Activated T-cell treated with anti-CD3 and anti-CD28 coated beads for 24 hours (primary cell): ENCODE data around the gene PPP1R1B.
"Not testable (repeated sequence)": the region's sequence is repeated elsewhere in the genome, so short reads cannot be mapped to it uniquely, and the experiment has no call there.

Experiments used
- DNase-seq: peaks from one replicate; pipeline ENCODE4 v3.0.0-alpha.2; 2020; ENCODE audit warnings: low read depth

The PPP1R1B gene

DNA sequence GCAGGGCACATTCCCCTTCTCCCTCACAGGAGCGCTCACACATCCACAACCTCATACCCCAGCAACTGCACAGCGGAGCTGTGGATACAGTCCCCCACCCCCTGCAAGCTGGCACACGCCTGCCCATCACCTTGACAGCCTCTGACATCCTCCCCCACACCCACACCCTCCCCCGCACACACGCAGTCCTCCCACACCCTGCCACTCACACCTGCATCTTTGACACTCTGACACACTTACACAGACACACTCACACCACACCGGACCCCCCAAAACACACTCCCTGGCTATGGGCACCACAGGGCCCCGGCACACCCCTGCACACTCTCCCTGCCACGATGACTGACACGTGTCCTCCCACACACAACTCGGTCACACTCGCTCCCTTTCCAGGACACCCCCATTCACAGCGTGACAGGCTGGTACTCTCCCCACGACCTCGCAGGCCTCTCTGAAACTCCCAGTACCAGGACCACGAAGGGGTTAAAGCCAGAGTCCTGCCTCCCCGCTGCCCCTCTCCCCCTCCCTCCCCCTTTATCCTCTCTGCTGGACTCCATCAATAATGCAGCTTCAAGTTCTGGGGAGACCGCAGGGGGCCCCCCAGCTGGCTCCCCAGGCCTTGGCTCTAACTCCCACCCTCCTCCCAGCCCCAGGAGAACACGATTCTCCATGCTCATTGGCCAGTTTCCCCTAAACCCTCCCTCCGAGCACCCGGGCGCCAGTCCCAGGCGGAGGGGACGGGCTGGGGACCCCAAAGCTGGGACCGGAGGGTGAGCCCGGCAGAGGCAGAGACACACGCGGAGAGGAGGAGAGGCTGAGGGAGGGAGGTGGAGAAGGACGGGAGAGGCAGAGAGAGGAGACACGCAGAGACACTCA, at the start of gene PPP1R1B:
TSS of gene PPP1R1B (plus strand) at position 782 of the 876 bp plus-strand sequence. CDS start 441 bp downstream, outside the sequence.
- no peak for DNase-seq

DNA sequence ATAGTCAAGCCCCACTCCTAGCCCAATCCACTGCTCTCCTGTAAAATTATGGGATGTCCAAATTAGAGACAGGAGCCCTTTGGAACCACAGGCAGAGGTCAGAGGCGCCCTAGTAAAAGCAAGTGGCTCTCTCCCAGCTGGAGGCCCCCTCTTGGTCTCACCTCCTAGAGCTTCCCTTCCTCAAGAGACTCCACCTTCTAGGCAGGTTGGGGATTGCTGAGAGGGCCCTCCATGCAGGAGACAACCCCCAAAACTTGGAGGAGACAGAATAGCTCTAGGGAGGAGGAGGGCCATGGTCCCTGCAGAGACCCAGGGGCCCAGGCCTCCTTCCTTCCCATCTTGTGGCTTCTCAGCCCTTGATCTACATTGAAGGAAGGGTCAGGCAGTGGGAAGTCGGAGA, 48.5 kb upstream of the PPP1R1B start:
- no peak for DNase-seq

GRCh38 chr17:39579318-39580081, 47.3 kb upstream of the PPP1R1B start:
- DNase-seq = no peak

DNA sequence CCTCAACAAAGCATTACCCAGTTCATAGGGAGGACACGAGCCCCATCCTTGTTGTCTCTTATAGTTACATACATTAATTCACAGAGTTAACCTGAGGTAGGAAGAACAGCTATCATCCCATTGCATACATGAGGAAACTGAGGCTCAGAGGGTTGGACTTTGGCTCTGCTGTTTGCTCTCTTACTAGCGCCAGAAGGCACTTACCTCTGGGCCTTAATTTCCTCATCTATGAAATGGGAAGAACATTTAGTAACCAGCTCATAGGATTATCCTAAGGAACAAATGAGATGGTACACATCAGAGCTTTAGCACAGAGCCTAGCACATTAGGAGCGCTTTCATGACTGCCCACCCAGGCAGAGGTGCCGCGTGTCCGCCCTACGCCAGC, 46.7 kb upstream of the PPP1R1B start:
- no peak for DNase-seq

DNA sequence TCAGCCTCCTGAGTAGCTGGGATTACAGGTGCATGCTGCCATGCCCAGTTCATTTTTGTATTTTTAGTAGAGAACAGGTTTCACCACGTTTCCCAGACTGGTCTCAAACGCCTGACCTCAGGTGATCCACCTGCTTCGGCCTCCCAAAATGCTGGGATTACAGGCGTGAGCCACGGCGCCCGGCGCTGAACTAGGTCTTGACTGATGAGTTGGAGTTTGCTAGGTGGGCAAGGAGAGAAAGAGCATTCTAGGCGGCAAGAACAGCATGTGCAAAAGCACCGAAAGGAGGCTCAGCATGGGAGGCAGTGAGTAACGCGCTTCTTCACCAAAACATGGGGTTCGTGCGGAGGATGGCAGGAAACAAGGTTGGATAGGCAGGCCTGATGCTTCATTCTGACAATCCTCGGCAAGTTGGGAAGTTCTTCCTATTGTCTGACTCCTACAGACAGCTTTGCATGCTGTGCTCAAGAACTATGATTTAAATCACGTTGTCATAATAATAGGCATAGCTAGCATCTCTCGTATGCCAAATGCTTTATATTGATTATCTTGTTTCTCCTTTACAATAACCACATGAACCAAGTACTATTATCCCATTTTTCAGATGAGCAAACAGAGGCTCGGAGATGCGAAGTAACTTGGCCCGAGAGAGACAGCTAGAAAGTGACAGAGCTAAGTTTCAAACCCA, 45.5 kb upstream of the PPP1R1B start:
- DNase-seq = no peak

- DNase-seq = no peak
Measured at GRCh38 chr17:39581759-39582085, 45.0 kb upstream of the PPP1R1B start.

DNA sequence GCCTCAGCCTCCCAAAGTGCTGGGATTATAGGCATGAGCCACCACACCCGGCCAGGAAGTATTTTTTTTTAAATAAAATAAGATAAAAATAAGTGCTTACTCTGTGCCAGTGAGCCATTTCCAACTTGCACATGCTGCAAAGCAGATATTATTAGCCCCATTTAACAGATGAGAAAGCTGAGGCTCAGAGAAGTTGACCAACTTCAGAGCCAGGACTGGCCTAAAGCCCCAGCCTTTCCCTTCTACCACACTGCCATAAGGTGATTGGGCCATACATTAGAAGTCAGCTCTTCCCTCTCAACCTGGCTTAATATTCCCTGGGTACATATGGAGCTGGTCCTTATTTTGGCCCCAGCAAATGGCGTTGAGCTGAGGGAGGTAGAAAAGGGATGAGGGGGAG, 44.1 kb upstream of the PPP1R1B start:
- no peak for DNase-seq

GRCh38 chr17:39590180-39590579, 36.6 kb upstream of the PPP1R1B start:
- DNase-seq = not testable (repeated sequence)

DNA sequence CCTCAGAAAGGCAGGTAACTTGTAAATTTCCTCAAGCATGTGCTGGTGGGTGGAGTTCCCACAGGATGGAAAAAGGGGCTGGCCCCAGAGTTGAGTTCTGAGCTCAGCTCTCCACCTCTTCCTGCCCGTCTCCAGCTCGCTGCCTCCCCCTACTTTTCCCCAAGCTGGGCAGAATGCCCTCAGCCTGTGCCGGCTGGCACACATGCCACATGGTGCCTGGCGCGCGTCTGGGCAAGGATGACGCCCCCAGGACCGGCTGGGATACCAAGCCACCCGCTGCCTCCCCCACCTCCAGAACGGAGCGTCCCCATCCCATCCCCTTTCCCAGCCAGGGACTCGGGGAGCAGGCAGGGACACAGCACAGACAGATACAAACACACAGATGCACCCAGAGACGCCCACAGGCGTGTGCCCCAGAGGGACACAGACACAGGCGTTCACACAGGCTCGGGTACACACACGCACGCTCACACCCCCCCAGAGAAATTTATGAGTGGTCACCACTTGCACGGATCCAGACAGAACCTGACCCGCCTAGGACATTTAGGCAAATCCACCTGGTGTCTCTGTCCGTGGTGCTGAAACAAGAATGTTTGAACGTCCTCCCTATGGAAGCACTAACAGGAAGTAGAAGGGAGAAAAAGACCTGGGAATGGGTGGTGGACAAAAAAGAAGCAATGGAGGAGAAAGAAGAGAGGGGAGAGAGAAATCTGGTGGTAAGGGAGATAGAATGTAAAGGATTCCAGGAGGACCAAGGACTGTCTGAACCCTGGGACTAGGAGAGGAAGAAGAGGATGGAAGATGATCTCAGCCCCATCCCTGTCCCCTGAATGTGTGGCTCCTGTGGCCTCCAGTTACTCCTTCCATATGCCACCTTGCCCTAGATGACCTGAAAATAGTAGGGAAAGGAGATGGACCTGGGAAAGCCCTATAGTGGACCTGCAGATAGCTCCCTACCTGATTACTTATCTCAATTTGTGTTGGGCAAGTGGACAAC, 34.5 kb upstream of the PPP1R1B start:
- DNase-seq = no peak

DNA sequence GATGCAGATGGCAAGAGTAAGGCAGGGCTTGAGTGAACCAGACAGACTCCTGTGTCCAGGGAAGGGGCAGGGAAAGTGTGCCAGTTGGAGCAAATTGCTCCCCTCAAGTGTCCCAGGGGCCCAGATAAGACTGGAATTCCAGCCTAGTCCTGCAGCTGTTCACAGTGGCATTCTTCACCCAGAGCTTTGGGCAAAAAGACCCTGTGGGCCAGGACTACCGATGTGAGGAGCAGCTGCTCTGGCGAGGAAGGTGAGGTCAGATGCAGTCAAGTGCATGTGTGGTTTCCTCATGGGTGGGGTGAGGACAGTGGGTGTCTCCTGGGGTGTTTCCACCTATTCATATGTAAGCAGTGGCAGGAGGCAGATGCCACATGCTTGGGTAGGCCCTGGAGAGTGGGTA, 33.4 kb upstream of the PPP1R1B start:
- no peak for DNase-seq

DNA sequence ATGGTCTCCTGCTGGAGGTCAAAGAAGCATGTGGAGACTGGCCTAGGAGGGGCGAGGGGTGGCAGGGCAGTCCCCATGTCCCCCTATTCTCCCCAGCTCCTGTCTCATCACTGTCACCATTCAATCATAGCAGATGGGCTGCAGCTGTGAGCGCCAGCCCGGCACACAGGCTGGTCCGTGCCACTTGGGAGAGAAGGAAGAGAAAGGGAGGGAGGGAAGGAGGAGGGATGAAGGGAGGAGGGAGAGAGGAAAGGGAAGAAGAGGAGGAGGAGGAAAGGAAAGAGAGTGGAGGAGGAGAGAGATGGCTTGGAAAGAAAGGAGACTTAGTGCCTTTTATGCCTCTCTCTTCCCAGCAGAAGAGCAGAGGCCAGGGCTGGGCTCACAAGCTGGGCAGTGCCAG, 31.5 kb upstream of the PPP1R1B start:
- DNase-seq = no peak

DNA sequence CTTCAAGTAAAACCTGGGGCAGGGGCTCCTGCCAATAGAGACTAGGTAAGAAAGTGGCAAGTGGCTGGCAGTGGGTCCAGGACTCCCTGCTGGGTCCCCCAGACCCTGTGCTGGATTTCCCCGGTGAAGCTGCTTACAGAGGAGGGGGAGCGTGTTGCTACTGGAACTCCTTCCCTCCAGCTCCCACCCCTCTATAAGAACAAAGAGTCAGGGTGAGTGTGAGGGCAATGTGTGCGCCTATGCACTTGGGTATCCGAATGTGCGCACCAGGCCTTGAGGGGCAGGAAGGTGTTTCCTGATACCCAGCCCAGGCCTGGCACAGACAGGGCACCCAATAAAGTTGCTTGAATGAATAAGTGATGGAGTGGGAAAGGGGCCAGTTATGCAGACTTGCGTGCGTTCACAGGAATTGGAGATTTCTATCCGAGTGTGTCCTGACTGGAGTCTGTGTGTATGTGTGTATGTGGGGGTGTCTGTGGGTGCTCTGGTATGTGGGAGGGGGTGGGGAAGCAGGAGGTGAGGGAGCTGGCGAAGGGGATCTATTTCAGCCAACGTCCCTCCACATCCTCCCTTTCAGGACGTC, 30.7 kb upstream of the PPP1R1B start:
- no peak for DNase-seq

GRCh38 chr17:39596543-39597267, 30.0 kb upstream of the PPP1R1B start:
- DNase-seq = no peak

DNA sequence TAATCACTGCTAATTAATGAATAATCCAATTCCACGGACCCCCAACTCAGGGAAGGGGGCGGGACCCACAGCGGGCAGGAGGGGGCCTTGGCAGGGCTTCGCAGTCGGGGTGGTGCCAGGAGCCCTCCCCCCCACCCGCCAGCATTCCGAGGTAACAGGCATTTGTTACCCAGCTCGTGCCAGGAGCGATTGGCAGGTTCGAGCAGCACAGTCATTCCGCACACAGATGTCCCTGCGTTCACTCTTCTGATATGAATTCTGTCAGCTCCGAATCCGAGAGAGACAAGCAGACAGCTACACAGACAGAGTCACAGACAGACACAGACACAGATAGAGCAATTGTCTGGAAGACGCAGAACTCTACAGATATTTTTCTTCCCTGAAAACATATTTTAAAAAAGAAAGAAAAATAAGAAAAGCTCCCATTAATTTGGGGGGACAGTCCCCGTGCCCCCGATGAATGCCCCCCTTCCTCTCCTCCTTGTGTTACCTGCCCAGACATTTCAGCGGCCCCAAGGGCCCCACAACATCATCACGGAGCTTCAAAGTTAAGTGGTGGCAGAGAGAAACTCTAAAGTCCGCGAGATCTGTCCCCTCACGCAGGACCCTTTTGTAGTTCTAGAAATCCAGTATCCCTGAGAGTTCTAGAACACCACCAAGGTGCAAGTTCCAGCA, 29.2 kb upstream of the PPP1R1B start:
- DNase-seq = no peak

DNA sequence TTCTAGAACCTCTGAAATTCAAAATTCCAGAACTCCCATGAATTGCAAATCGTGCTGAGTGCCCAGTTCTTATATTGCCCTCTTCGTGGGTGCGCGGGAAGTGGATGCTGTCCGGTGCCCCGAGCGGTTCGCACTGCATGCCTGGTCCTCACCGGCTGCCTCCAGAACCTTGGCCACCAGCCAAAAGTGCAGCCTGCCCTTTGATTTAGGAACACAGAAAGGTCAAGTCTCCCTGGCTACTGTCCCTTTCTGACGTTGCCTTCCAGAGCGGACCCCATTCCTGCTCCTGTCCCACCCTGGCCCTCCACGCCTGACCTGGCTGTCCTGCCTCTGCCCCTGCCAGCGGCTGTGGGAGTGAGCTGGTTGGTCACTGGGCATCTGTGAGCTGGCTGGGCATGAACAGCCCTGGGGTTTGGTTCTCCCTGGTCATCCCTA, 28.7 kb upstream of the PPP1R1B start:
- no peak for DNase-seq

GRCh38 chr17:39598630-39599003, 28.1 kb upstream of the PPP1R1B start:
- DNase-seq = no peak

DNA sequence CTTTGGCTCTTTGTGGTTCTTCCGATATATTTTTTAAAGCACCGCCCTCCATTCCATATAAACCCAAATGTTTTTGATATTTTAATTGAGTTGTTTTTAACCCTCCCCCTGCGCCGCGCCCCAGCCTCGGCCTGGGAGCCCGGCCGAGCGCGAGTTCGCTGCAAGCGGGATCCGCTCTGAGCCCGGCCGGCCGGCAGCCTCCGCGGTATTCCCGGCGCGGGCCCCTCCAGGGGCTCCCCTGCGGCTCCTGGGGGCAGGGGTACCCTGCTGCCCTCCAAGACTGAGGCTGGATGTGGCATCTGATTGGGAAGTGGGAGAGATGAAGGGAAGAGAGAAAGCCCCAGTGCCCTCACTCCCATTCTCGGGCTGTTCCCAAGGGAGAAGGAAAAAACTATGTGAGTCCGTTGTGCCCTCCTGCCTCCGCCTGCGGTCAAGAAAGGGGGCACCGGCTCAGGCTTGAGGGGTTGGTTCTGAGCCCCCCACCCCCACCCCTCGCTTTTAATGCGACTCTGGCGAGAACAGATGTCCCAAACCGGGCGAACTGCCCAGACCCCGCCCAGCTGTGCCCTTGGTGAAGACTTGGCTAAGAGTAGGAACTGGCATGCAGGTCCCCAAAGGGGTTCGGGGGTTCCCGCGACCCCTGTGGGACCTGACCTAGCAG, 27.6 kb upstream of the PPP1R1B start:
- no peak for DNase-seq

- DNase-seq = no peak
Measured at GRCh38 chr17:39599665-39600231, 27.0 kb upstream of the PPP1R1B start.
